Measurements from ENCODE around the gene ELOA. TPM values are rescaled to one million over a fixed set of nuclear protein-coding genes. Genes with fewer than 3 reads are reported as not detected.
A peak's percentile ranks its signal among the peaks of the same experiment; 100 is the strongest.

The ELOA gene
- polyA plus RNA-seq, 2 of the 4 experiments (the other 2 are of a cell fraction), result 16.4 to 18.4 TPM

DNA sequence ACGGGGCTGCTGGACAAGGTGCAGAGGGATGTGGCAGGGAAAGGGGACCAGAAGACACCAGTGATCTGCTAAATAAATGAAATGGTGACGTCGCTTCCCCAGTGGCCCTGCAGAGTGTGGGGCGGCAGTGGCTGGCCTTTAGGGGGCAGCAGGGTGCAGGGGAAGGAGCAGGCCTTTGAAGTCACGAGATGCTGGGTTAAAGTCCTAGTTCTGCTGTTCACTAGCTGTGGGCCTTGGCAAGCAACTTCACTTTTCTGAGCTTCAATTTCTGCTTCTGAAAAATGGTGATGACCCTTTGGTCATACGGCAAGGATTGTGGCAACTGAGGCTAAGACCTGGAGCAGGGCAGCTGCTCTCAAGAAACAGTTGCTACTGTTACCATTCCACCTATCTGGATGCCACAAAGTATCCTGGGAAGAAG, 66.5 kb downstream of the ELOA start:
- WGBS (ENCODE audit: missing lambda C conversion rate), result 15% methylated on average over 6 of the region's 6 CpGs
- no peak for FAIRE-seq
- POLR2A ChIA-PET, result interaction anchor here (0.7 to 1.1 kb wide), 2 partner anchors 8 to 567 kb away, joined by 3 to 7 read pairs; no protein-coding TSS in a partner anchor
- peak; percentile 79 to 91 for ATAC-seq
- peak; percentile 47 for TF ChIP-seq SMC3 (IDR thresholded peaks at IDR 0.05)
- TF ChIP-seq, protein P1, sequence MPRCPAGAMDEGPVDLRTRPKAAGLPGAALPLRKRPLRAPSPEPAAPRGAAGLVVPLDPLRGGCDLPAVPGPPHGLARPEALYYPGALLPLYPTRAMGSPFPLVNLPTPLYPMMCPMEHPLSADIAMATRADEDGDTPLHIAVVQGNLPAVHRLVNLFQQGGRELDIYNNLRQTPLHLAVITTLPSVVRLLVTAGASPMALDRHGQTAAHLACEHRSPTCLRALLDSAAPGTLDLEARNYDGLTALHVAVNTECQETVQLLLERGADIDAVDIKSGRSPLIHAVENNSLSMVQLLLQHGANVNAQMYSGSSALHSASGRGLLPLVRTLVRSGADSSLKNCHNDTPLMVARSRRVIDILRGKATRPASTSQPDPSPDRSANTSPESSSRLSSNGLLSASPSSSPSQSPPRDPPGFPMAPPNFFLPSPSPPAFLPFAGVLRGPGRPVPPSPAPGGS (IDR thresholded peaks at IDR 0.05), result no peak
- TF ChIP-seq, protein P2, sequence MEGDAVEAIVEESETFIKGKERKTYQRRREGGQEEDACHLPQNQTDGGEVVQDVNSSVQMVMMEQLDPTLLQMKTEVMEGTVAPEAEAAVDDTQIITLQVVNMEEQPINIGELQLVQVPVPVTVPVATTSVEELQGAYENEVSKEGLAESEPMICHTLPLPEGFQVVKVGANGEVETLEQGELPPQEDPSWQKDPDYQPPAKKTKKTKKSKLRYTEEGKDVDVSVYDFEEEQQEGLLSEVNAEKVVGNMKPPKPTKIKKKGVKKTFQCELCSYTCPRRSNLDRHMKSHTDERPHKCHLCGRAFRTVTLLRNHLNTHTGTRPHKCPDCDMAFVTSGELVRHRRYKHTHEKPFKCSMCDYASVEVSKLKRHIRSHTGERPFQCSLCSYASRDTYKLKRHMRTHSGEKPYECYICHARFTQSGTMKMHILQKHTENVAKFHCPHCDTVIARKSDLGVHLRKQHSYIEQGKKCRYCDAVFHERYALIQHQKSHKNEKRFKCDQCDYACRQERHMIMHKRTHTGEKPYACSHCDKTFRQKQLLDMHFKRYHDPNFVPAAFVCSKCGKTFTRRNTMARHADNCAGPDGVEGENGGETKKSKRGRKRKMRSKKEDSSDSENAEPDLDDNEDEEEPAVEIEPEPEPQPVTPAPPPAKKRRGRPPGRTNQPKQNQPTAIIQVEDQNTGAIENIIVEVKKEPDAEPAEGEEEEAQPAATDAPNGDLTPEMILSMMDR (IDR thresholded peaks at IDR 0.05), result peak; percentile 51
- peak; percentile 62 to 65 for TF ChIP-seq RAD21 (conservative IDR thresholded peaks at IDR 0.05 in 1 of 2, IDR thresholded peaks at IDR 0.05 in 1 of 2)
- TF ChIP-seq, protein P3, sequence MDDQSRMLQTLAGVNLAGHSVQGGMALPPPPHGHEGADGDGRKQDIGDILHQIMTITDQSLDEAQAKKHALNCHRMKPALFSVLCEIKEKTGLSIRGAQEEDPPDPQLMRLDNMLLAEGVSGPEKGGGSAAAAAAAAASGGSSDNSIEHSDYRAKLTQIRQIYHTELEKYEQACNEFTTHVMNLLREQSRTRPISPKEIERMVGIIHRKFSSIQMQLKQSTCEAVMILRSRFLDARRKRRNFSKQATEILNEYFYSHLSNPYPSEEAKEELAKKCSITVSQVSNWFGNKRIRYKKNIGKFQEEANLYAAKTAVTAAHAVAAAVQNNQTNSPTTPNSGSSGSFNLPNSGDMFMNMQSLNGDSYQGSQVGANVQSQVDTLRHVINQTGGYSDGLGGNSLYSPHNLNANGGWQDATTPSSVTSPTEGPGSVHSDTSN (IDR thresholded peaks at IDR 0.05), result no peak
- peak; percentile 98 for TF ChIP-seq BHLHE40 (IDR thresholded peaks at IDR 0.05; ENCODE audit: low read depth, low read length)
- no peak for TF ChIP-seq ELK1 (IDR thresholded peaks at IDR 0.05; ENCODE audit: low read depth, low read length)
- no peak overlapping the region for H3K27ac ChIP-seq
- 0 out of 3 replicates have a peak, but pooled peaks cover 3% of the 10 kb centered on the region for H3K4me1 ChIP-seq
- CTCF ChIA-PET, result interaction anchor here (0.6 to 6.6 kb wide), 14 partner anchors 9 to 325 kb away, joined by 3 to 57 read pairs (median 5); partner anchors contain the start of genes FUCA1, GALE and HMGCL
- peak; percentile 69 to 70 for DNase-seq (ENCODE audit: low read depth in 1 of 2, low spot score in 1 of 2)
- no peak overlapping the region for H3K4me3 ChIP-seq
- no peak overlapping the region for H3K4me2 ChIP-seq
- H3K9me3 ChIP-seq, result no peaks in the 10 kb centered on the region

- Histone ChIP-seq H3K4me1 (0 out of 3 replicates have a peak, but pooled peaks cover 3% of the 10 kb centered on the region), H3K27ac (no peak overlapping the region), H3K9me3 (no peaks in the 10 kb centered on the region), H3K4me3 (no peak overlapping the region), H3K4me2 (no peak overlapping the region)
- CTCF ChIA-PET, result interaction anchor here (0.5 to 6.6 kb wide), 13 partner anchors 10 to 260 kb away, joined by 3 to 57 read pairs (median 5); partner anchors contain the start of genes FUCA1, GALE and HMGCL
- POLR2A ChIA-PET, result interaction anchor here (0.8 kb wide), 1 partner anchor 15 kb away, joined by 3 read pairs; the partner anchor contains the start of gene HMGCL
- FAIRE-seq (no peak), ATAC-seq (peak; percentile 76 to 81; a peak in 5 of 6 replicates), DNase-seq (ENCODE audit: low read depth in 1 of 2, low spot score in 1 of 2) (peak in 1 of 2 experiments; percentile 41)
- peak; percentile 18 to 36; a peak in 3 of 5 replicates for TF ChIP-seq RAD21 (conservative IDR thresholded peaks at IDR 0.05 in 1 of 2, IDR thresholded peaks at IDR 0.05 in 1 of 2)
- no peak for TF ChIP-seq CHD4 (IDR thresholded peaks at IDR 0.05; ENCODE audit: borderline replicate concordance)
- TF ChIP-seq, protein P2 (IDR thresholded peaks at IDR 0.05), result peak; percentile 35; the same call in 2 of the 3 replicates
- no peak for TF ChIP-seq MAX (IDR thresholded peaks at IDR 0.05)
- WGBS (ENCODE audit: missing lambda C conversion rate), result 87% methylated on average over 3 of the region's 3 CpGs
Measured at GRCh38 chr1:23810818-23811540, 67.7 kb downstream of the ELOA start.

Other genes with a start within 250 kb of the ELOA start
- 0.90 and 1.6 TPM in 2 replicates for gene E2F2, start 212.2 kb upstream of the ELOA start, polyA plus RNA-seq (2011; rRNA removed)
- 3.4 to 3.9 TPM (median 3.4 TPM) in 3 replicates for gene E2F2, start 212.2 kb upstream of the ELOA start, polyA plus RNA-seq (2017; fragmentation: RNase III; extraction: RNeasy Plus Mini Kit Qiagen cat#74134 plus additional on column Dnase treatment)
- gene ID3, start 184.0 kb upstream of the ELOA start, polyA plus RNA-seq (2011; rRNA removed), result 171 and 193 TPM in 2 replicates
- gene ID3, start 184.0 kb upstream of the ELOA start, polyA plus RNA-seq (2017; fragmentation: RNase III; extraction: RNeasy Plus Mini Kit Qiagen cat#74134 plus additional on column Dnase treatment), result 209 to 336 TPM (median 288 TPM) in 3 replicates
- gene RPL11, start 51.7 kb upstream of the ELOA start, polyA plus RNA-seq (2011; rRNA removed), result 979 and 1,292 TPM in 2 replicates
- 1,260 to 1,335 TPM (median 1,329 TPM) in 3 replicates for gene RPL11, start 51.7 kb upstream of the ELOA start, polyA plus RNA-seq (2017; fragmentation: RNase III; extraction: RNeasy Plus Mini Kit Qiagen cat#74134 plus additional on column Dnase treatment)
- 34.0 and 41.0 TPM in 2 replicates for gene PITHD1, start 34.9 kb downstream of the ELOA start, polyA plus RNA-seq (2011; rRNA removed)
- 25.4 to 29.2 TPM (median 26.3 TPM) in 3 replicates for gene PITHD1, start 34.9 kb downstream of the ELOA start, polyA plus RNA-seq (2017; fragmentation: RNase III; extraction: RNeasy Plus Mini Kit Qiagen cat#74134 plus additional on column Dnase treatment)
- 17.8 and 26.0 TPM in 2 replicates for gene LYPLA2, start 47.7 kb downstream of the ELOA start, polyA plus RNA-seq (2011; rRNA removed)
- 43.8 to 49.2 TPM (median 46.7 TPM) in 3 replicates for gene LYPLA2, start 47.7 kb downstream of the ELOA start, polyA plus RNA-seq (2017; fragmentation: RNase III; extraction: RNeasy Plus Mini Kit Qiagen cat#74134 plus additional on column Dnase treatment)
- gene GALE, start 57.3 kb downstream of the ELOA start, polyA plus RNA-seq (2011; rRNA removed), result 38.9 and 39.9 TPM in 2 replicates
- 45.6 to 48.1 TPM (median 46.9 TPM) in 3 replicates for gene GALE, start 57.3 kb downstream of the ELOA start, polyA plus RNA-seq (2017; fragmentation: RNase III; extraction: RNeasy Plus Mini Kit Qiagen cat#74134 plus additional on column Dnase treatment)
- 18.0 and 18.9 TPM in 2 replicates for gene HMGCL, start 82.0 kb downstream of the ELOA start, polyA plus RNA-seq (2011; rRNA removed)
- gene HMGCL, start 82.0 kb downstream of the ELOA start, polyA plus RNA-seq (2017; fragmentation: RNase III; extraction: RNeasy Plus Mini Kit Qiagen cat#74134 plus additional on column Dnase treatment), result 9.7 to 11.5 TPM (median 10.9 TPM) in 3 replicates
- 14.8 and 16.1 TPM in 2 replicates for gene FUCA1, start 124.8 kb downstream of the ELOA start, polyA plus RNA-seq (2011; rRNA removed)
- gene FUCA1, start 124.8 kb downstream of the ELOA start, polyA plus RNA-seq (2017; fragmentation: RNase III; extraction: RNeasy Plus Mini Kit Qiagen cat#74134 plus additional on column Dnase treatment), result 9.0 to 10.8 TPM (median 9.7 TPM) in 3 replicates
- not detected in 2 replicates for gene CNR2, start 169.9 kb downstream of the ELOA start, polyA plus RNA-seq (2011; rRNA removed)
- gene CNR2, start 169.9 kb downstream of the ELOA start, polyA plus RNA-seq (2017; fragmentation: RNase III; extraction: RNeasy Plus Mini Kit Qiagen cat#74134 plus additional on column Dnase treatment), result not detected in 3 replicates
- gene PNRC2, start 216.4 kb downstream of the ELOA start, polyA plus RNA-seq (2011; rRNA removed), result 38.1 and 106 TPM in 2 replicates
- gene PNRC2, start 216.4 kb downstream of the ELOA start, polyA plus RNA-seq (2017; fragmentation: RNase III; extraction: RNeasy Plus Mini Kit Qiagen cat#74134 plus additional on column Dnase treatment), result 34.4 to 37.5 TPM (median 36.1 TPM) in 3 replicates
- gene SRSF10, start 236.9 kb downstream of the ELOA start, polyA plus RNA-seq (2011; rRNA removed), result 119 and 180 TPM in 2 replicates
- 140 to 141 TPM (median 141 TPM) in 3 replicates for gene SRSF10, start 236.9 kb downstream of the ELOA start, polyA plus RNA-seq (2017; fragmentation: RNase III; extraction: RNeasy Plus Mini Kit Qiagen cat#74134 plus additional on column Dnase treatment)

Data from A549 (cell line).